HG03159 (cell line): ENCODE data around the gene CCSER2.
A peak's percentile ranks its signal among the peaks of the same experiment; 100 is the strongest.
"Not testable (repeated sequence)": the region's sequence is repeated elsewhere in the genome, so short reads cannot be mapped to it uniquely, and the experiment has no call there.

ENCODE experiments used
- ATAC-seq: cut with Tn5 transposase; IDR thresholded peaks from one replicate; pipeline ENCODE4 v1.9.1; 2021; ENCODE audit warnings: mild to moderate bottlenecking, moderate library complexity; ENCODE audit not compliant: unreplicated experiment

CCSER2 gene

GRCh38 chr10:84511709-84512285 is 183.4 kb downstream of the CCSER2 start:
- no peak for ATAC-seq

- no peak for ATAC-seq
Observed at GRCh38 chr10:84517554-84517953, 189.2 kb downstream of the CCSER2 start.

- no peak for ATAC-seq
Observed at GRCh38 chr10:84519235-84519634, 190.8 kb downstream of the CCSER2 start.

- no peak for ATAC-seq
Observed at GRCh38 chr10:84521013-84521412, 192.6 kb downstream of the CCSER2 start.

DNA sequence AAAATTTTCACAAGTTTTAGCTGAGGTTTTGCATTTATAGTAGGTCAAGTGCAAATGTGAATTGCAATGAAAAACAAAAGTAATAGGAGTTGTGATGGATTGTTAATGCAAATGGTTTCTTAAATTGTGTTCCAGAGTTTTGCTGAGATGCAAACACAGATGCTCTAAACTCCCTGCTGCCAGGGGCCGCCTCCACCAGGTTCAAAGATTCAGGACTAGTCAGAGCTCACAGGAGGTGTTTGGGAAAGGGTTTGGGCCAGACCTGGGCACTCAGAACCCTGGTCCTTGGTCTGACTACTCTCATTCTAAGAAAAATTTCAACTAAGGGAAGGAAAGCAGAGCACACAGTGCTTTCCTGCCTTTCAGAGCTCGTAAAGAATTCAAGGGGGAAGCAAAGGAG is 193.1 kb downstream of the CCSER2 start:
- no peak for ATAC-seq

DNA sequence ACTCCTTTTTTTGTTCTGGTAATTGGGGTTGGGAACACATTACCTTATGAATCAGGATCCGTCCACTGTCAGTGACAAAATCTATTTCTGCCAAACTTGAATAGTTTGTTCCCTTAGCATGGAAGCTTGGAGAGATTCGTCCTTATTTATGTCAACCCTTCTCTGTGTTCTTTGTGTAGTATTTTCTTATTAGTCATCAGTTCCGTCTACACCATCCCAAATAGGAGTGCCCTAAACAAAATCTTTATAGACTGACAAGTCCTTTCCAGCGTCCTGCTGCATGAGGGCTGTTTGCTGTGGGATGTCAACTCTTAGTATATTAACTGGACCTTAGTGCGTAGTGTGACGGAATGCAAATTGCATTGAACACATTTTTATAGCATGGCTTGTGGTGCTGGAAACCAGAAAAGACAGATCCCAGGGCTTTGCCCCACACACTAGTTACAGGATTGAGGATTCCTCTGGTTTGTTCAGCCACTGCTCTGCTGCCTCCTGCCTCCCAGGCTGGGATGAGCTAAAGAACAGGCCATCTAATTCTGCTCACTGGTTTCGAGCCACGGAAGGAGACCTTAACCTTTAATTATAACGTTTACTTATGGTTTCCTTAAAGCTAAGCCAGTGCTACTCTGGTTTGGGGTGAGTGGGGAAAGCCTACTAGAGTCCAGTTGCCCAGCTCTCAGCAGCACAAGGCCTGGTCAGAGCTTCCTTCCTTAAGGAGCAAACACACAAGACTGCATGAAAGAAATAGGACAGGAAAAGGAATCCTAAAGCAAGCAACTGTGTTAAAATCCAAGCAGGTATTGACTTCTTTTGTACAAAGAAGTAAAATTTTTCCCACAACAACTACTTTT is 194.4 kb downstream of the CCSER2 start:
- ATAC-seq = no peak

GRCh38 chr10:84523526-84523925 is 195.1 kb downstream of the CCSER2 start:
- ATAC-seq = no peak

- ATAC-seq = no peak
Observed at GRCh38 chr10:84524435-84524834, 196.0 kb downstream of the CCSER2 start.

- no peak for ATAC-seq
Observed at GRCh38 chr10:84525120-84525806, 196.9 kb downstream of the CCSER2 start.

DNA sequence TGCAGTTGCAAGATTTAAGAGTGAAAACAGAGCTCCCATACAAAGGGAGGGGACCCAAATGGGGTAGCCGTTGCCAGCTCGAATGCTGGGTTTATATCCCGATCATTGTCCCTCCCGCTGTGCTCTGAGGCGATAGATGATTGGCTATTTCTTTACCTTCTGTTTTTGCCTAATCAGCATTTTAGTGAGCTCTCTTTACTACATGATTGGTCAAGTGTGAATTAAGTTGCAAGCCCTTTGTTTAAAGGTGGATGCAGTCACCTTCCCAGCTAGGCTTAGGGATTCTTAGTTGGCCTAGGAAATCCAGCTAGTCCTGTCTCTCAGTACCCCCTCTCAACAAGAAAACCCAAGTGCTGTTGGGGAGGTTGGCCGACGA is 197.4 kb downstream of the CCSER2 start:
- not testable (repeated sequence) for ATAC-seq

DNA sequence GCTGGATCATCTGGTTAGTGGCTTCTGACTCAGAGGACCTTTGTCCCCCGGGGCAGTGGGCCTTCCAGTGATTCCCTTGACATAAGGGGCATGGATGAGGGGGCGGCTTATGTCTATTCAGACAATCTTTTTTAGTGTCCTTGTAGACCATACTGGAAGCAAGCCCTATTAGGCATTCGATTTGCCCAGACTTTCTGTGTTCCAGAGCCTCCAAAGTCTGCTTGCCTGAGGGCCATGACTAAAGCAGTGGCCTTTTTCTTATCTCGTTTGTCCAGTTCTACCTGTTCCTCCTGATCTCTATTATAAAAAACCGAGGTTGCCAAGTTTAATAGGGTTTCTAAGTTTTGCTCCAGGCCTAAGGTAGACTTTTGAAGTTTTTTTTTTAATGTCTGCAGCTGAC is 199.0 kb downstream of the CCSER2 start:
- ATAC-seq = not testable (repeated sequence)

- ATAC-seq = not testable (repeated sequence)
Observed at GRCh38 chr10:84528526-84528925, 200.1 kb downstream of the CCSER2 start.

GRCh38 chr10:84530724-84531325 is 202.4 kb downstream of the CCSER2 start:
- no peak for ATAC-seq

- ATAC-seq = no peak
Observed at GRCh38 chr10:84531396-84531795, 203.0 kb downstream of the CCSER2 start.

GRCh38 chr10:84534168-84534567 is 205.8 kb downstream of the CCSER2 start:
- ATAC-seq = no peak

DNA sequence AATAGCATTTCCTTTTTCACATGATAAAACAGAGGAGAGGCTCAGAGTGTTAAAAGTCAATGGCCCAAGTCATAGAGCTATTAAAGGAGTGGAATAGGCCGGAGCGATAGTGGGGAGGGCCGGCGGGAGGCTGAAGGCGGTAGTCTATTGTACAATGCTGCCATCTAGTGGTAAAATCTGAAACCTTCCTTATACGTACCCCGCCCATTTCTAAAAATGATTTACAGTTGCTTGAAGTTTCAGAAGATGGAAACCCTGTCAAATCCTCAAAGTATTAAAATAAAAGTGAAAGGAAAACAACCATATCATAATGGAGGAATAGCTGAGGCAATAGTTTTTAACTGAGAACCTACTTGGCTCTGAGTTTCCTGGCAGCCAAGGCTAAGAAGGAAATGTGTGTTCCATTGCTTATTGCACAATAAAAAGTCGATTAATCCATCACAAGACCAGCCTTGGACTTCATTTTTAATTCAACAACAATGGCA is 209.1 kb downstream of the CCSER2 start:
- ATAC-seq = peak; percentile 73

- no peak for ATAC-seq
Observed at GRCh38 chr10:84538036-84538435, 209.6 kb downstream of the CCSER2 start.

DNA sequence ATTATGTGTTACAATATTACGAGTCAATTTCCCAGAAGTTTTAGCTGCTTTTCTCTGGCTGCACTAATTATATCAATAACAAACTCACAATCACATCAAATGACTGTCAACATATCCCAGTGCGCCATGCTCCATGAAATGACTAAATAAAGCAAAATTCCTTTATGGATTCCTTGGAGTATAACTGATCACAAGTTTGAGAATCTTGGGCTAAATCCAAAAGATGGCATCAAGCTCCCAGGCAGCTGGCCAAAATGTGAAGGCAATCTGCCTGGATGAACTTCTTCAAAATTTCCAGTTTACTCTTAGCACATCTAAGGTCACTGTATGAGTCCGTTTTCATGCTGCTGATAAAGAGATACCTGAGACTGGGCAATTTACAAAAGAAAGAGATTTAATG is 210.8 kb downstream of the CCSER2 start:
- ATAC-seq = no peak

- ATAC-seq = peak; percentile 11
Observed at GRCh38 chr10:84540022-84540616, 211.7 kb downstream of the CCSER2 start.

GRCh38 chr10:84540617-84541288 is 212.4 kb downstream of the CCSER2 start:
- peak; percentile 82 for ATAC-seq
